Activated naive CD4-positive, alpha-beta T cell treated with Interleukin-2 at 50 U/mL for 16 hours (primary cell): ENCODE data around the gene SLIT3.

Source experiments
- DNase-seq: peaks from one replicate; pipeline ENCODE4 v3.0.0-alpha.2; 2020

Gene SLIT3

DNA sequence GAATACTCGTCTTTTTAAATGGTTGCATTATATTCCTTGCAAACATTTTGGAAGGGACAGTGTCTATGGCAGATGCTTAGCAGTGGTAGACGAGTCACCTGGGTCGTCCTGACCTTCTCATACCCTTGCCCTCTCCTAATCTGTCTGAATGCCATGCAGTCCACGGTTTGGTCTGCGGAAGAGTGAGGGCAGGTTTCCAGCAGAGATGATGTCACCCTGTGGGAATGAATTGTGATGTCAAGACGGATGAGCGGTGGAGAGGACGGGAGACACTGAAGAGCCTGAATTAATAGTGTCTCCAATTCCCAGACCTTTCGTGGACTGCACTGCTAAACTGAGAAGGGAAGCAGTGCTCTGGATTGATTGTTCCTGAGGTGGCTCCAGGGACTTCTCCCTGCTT, 392.7 kb downstream of the SLIT3 start:
- no peak for DNase-seq

DNA sequence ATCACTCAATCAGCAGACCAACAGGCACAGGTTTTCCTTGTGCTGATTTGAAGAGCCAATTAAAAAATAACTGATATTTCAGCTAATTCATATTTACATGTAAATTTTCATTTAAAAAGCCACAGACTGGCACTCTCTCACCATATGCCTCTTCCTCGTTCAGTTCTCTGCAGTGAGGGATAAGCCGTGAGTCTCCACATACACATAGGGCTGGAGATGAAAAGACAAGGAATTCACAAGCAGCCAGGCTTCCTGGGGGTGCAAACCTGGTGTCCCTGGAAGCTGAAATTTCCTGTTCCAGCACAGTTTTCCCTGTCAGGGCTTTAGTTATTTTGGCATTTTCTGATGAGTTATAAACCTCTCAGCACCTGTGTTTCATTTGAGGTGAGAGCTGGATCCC, 397.9 kb downstream of the SLIT3 start:
- DNase-seq: no peak

DNA sequence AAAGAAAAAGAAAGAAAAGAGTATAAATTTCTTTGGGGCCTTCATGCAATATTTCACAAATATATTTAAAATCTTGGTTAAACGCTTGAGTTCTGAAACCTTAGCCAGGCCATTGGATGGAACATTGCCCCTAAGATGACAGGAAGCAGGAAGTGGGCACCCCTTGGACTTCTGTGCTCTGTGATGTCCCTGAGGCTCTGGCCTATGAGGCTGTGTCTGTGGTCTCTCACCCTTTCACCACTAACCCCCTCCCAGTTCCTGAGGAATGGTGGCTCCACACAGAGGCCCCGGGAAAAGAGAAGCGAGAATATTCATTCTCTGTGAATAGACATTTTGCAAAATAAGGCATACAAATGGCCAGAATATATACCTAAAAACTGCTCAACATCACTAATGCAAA, 401.3 kb downstream of the SLIT3 start:
- no peak for DNase-seq

DNA sequence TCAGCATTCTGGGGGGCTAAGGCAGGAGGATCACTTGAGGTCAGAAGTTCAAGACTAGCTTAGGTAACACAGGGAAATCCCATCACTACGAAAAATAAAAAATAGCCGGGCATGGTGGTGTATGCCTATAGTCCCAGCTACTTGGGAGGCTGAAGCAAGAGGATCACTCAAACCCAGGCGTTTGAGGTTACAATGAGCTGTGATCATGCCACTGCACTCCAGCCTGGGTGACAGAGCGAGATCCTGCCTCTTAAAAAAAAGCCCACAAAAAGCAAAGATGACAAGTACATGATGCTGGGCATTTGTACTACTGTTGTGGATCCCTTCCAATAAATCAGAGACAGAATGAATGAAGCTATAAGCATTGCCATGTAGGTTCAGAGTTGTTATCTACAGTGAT, 401.7 kb downstream of the SLIT3 start:
- DNase-seq: no peak

DNA sequence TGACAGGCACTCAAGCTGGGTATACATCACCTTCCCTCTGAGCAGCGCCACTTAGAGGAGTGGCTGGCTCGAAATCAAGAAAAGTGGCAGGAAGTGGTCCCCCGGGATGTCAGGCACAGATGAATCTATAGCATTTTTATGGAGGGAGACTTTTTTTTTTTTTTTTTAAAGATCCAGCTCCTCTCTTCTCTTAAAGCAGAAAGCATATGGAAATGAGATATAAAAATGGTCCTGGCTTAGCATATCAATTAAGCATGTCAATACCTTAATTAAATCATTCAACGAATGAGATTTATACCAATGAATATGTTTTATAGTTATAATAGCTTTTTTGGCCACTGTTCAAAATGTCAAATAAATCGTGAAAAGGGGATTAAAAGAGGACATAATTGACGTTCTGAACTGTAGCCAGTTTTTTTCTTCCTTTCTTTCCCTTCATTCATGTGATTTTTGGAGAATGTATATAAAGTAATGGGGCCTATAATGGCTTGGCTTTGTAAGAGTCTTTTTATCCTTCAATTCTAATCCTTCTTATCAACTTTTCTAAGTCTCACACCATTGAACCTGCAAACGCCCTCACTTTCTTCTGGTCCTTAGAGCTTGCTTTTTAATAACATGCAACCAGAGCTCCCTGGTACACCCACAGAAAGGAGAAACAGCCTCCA, 402.6 kb downstream of the SLIT3 start:
- DNase-seq: no peak

DNA sequence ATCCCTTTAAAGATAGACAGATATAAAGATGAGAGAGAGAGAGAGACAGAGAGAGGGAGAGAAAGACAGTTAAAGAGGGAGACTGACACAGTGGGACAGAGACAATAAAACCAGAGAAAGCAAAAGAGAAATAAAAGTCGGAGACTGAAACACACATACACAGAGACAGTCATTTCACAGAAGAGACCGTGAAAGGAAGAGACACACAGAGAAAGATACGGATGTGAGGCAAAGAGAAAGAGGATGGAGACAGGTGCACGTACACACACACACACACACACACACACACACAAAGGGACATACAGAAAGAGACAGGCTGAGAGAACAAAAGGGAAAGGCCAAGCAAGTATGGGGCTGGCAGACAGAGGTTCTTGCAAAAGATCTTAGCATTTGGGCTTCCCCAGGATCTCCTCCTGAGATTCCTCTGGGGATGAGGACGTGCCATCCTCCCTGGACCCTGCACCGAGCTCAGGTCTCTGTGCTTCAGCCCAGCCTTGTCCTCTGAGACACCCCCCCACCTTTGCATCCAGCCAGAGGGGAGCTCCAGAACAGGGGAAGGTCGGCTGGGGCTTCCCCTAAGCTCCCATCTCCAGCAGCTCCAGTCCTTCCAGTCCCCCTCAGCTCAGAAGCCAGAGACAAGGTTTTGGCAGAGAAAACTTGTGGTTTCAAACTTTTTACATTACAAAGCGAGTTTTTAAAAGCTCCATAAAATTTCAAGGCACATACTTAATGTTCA, 403.4 kb downstream of the SLIT3 start:
- no peak for DNase-seq

DNA sequence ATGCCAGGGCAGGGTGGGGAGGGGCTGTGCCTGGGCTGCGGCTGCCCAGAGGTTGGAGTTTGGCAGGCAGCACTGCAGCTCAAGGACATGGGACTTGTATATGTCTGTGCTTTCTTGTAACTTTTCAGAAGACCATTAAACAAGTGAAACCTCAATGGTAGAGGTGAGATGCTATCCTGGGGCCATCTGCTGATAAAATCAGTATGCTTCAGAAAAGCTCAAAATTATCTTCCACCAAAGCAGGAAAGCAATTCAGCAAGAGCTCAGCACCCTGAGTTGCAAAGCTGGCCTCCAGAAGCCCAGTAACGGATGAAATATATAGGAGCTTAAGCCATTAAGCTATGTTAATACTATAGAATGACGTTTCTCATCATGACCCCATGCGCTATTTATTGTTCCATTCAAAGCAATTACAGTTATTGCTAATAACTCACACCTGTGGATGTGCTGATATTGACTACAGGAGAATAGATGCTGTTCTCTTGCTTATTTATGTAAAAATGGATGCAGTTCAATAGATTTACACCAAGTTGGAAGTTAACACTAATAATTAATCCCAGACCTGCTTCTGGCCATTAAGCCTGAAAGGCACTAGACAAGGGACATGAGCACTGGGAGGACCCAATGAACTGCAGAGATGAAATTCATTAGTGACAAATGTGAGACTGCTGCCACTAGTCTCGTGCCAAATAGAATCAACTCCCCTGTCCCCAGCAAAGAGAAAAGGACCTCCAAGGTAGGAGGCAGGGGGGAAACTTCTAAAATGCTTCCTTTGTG, 405.5 kb downstream of the SLIT3 start:
- DNase-seq: no peak

DNA sequence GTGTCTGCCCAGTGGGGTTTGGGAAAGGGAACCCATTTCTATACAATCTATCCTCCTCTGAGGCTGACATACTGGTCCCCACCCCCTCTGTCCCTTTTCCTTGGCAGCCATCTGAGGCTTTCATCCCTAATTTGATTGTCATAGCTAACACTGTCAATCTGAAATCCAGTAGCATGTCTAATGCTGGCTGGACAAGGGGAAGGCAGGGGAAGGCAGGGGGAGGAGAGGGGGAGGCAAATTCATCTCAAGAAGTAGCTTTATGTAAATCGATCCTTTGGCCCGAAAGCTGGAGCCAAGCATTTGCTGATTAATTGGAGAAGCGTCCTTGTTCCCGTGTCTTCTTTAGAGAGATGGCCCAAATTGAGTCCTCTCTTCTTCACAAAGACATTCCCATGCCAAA, 407.7 kb downstream of the SLIT3 start:
- DNase-seq: no peak

DNA sequence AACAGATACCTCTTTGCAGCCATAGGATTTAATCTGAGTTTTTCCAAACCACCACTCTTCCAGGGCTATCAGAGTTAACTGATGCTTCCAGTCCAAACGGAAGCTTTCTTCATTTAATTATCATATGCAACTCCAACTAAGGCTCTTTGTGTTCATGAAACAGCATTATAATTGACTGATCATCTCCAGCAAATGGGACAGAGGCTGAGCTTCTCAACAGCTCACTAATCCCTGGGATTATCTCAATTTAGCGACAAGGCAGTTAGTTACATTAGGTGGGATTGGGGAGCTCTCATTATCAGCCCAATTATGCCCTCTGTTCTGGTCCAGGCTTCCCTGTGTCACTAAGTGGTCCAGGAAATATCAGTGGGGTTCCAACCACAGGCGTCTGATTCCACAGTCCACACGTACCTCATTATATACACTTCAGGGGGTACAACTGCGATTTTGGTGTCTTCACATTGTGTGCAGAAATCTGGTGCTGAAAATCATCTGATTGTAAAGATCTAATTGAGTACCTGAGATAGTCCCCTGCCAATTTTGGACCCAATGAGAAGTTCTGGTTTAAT, 408.2 kb downstream of the SLIT3 start:
- no peak for DNase-seq

DNA sequence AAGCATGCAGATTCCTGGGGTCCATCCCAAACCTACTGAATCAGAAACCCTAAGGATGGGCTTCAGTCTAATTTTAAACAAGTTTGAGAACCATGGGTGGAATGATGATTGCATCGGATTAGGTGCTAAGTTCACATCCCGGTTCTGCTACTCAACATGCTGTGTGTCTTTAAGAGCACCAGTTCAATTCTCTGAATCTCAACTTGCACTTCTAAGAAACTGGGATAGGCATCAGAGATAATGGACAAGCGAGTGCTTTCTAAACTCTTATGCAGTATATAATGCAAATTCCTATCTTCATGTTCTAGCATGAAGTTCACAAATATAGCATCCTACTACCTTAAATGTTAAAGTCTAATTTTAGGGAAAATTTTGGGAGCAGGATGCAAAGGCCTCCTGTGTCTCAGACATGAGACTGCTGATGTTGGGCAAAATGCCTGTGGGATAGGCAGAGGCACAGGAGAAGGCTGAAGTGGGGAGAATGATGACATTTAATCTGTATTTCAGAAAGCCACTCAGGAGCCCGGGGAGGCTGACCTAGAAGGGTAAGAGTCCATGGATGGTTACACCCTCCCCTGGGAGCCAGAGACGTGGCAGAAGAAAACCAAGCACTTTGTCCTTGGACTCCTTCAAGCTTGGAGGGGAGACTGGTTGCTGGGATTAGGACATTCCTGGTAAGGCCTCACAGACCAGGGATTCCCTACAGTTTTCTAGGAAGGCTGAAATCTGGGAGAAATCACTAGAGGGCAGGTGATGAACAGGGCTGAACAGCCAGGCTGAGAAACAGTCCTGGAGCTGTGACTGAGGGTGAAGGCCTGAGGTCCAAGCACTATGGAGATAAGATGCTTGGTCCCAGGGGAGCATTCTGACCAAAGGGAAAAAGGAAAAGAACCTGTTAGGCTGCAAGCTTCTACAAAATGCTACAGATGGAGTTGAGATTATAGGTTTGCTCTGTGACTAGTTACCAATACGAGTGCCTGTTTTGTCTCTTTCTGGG, 409.8 kb downstream of the SLIT3 start:
- no peak for DNase-seq

DNA sequence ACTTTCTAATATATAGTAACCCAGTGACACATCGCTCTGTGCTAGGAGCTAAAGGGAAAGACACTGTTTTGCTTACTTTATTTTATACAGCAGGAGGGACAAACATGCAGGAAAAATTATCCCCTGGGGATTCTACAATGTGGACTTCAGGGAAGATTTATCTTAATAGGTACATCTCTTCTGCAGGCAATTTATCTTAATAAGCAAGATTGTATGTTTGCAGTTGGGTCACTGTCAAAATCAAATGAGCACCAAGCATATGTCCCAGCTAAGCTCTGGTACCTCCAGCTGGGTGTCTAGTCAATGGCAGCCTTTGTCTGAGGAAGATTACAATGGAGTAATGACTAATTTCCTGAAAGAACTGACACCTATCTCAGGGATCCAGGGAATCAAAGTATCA, 411.9 kb downstream of the SLIT3 start:
- no peak for DNase-seq

DNA sequence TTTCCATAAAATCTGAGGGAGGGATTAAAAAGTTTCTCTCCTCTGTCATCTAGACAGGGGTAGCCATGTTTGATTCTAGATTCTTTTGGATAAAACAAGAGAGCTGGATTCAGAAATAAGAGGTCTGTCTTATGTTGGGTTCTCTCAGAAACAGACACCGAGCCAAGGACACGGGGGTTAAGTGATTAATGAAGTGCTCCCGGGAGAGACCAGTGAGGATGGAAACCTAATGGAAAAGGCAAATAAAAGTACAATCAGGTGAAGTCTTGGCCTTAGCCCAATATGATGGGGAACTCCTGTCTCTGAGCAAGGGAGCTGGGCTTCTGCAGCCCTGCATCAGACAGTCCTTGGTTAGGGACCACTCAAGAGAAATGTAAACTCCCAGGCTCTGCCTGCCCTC, 413.0 kb downstream of the SLIT3 start:
- no peak for DNase-seq

DNA sequence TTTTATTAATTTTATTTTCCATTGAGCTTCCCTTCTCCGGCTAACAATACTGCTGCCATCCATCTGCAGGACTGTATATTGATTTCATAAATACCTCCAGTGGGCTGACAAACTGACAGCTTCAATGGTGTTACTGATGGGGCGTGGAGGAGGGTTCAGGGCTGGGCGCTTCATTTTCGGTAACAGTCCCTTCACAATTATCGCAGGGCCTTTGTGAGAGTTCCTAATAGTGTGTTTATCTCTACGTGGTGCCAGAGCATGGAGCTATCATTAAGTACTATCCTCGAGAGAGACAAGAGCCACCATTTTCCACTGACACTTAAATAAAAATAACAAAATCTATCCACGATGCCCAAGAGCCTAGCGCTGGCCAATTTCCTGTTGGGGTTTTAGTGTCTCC, 414.8 kb downstream of the SLIT3 start:
- no peak for DNase-seq

DNA sequence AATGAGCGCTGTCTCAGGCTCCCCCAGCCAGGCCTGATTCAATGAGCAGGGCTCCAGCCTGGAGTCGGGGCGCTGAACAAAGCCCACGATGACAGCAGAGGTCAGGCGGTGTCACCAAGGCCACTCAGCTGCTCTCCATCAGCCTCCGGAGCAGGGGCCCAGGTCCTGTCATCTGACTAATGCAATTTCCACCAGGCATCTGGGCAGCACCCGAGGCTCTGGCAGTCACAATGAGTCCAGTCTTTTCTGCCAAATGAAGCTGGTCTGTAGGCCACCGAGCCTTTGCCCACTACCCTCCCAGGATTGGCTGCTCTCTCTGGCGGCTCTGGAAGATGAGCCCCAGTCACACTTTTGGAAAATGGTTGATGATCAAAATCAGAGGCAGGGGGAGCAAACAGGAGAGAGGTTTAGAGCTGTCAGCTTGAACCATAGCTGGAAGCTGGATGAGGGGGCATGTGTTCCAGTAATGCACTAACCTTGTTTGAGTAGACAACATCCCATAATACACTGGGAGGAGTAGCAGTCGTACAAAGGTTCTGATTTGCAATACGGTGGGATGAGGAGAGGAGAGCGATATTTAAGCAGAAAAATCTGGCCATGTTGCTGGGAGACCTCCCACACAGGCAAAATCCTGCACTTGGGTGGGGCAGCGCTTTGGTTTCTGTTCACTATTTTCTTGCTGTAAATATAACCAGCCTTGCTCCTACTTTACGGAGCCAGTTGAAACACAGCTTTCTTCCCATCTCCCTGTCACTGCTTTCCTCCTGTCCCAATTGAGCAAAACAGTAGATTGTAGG, 415.4 kb downstream of the SLIT3 start:
- DNase-seq: no peak

DNA sequence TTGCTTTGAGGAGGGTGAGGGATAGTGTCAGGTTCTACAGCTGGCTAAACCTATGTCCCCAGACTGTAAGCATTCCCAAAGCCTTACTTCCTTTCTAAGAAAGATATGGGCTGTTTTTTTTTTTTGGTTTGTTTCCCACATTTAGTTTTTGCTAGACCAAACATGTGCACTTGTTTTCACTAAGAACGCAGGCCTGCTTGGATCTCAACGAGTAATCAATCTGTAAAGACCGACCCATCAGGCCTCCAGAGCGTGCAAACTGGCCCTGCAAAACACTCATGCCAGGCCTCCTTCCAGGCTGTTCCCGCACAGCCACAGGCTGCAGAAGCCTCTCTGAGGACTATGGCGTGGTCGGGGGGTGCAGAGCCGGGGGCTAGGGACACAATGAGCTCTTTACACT, 416.9 kb downstream of the SLIT3 start:
- DNase-seq: no peak

DNA sequence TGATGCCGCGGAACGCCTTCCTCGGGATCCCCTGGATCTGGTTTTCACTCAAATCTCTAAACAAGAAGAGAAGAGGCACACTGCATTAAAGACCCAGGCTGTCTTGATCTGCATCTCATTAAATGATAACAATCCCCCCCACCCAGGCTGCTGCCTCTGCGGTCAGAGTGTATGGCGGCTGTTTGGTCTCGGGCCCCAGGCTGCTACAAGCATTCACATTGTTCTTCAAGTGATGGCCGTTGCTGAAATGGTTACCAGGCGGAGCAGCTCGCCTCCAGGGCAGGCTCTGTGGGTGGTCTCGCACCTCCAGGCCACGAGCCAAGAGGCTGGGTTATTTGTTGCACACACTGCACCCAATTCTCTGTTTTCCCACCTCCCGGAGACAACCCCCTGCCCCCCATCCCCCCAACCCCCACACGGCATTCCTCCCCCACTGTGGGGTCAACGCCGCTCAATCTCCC, 417.6 kb downstream of the SLIT3 start:
- DNase-seq: no peak

DNA sequence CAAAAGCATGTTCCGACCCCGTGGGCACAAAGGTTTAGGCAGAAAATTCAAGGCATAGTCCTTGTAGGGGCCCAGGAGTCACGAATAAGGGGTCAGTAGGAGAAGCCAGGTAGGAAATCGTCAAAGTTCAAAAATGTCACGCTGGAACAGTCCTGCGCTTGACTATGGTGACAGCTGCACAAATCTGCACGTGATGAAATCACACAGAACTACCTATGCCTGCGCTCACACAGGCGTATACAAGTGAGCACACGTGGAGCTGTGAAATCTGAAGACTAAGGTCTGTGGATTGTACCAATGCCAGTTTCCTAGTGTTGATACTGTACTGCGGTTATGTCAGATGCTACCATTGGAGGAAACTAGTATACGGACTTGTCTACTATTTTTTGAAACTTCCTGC, 418.7 kb downstream of the SLIT3 start:
- DNase-seq: no peak

DNA sequence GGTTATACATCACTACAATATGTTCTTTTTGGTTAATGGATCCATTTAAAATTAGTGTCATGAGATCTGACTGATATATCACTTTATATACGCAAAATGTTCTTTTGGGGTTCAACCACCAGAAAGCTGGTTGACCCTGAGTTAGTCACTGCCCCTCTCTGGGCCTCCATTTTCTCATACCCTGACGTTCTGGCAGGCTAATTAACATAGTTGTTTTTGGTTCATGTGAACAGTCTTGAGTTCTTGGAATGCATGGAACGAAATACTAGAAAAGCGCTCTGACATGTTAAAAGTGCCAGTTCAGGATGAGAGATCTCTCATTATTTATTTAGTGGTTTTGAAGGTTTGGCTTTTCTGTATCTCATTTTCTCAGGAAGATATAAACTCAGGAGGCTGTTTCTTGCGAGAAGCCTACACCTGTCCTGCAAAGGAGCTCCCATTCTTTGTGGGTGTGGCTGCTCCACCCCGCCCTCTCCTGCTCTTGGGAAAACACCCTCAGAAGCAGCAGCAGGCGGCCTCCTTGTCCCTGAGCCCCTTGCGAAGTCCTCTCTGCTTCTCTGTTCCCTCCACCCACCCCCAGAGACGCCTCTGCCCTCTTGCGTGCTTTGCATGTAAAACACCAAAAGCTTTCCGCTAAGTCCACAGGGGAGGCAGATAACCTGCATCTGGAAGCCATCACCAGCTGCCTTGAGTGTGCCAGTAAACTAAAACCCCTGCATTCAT, 419.4 kb downstream of the SLIT3 start:
- no peak for DNase-seq

DNA sequence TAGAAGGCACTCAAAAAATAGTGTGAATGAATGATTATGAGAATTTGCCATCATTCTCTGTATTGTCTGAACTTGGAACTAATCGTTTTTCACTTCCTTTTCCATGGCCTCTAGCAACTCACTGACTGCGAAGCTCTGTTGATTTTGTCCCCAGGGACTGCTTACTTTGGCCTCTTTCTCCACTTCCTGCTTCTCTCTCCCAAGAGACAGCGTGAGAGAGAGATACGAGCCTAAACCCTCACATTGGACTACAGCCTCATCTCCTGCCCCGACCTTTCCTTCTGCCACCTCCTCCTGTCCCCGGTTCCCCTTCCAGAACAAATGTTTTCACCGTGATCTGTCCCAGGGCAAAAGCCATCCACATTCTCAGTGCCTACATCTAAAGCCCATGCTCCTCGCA, 421.0 kb downstream of the SLIT3 start:
- DNase-seq: no peak

DNA sequence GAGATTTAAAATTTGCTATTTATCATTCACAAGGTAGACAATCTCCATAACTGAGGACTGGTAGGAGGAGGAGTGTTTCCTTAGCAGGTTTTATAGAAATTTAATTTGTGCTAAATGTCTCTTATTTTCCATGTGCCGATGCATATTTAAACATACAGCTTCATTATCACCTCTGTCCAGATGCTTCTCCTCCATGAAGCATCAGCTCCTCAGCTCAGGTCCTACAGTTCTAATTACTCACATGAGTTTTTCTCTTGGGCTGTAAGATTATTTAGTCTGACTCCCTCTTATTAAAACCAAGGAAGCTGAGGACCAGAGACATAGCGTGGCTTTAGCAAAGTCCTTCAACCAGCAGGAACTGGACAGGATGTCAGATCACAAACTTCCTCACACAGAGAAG, 421.6 kb downstream of the SLIT3 start:
- no peak for DNase-seq
